ENCODE data around the gene ARHGAP10. TPM values are rescaled to one million over a fixed set of nuclear protein-coding genes. Genes with fewer than 3 reads are reported as not detected.

ARHGAP10 gene
- polyA plus RNA-seq, 1 donor, result 11.0 TPM

- H3K4me3 ChIP-seq (ENCODE audit: low read length), result no peak overlapping the region
- no peak for DNase-seq
- no peaks in the 10 kb centered on the region for H3K27me3 ChIP-seq (ENCODE audit: control insufficient read depth, insufficient read depth, low read length)
- H3K27ac ChIP-seq (ENCODE audit: low read length), result no peak overlapping the region
- WGBS (ENCODE audit: insufficient coverage, low lambda C conversion rate), result 100% methylated on average over 2 of the region's 13 CpGs
- peaks cover 11% of the 10 kb centered on the region for H3K36me3 ChIP-seq (ENCODE audit: control insufficient read depth, insufficient read depth, low read length)
- H3K9me3 ChIP-seq (ENCODE audit: control insufficient read depth, low read depth, low read length), result no peaks in the 10 kb centered on the region
- no peaks in the 10 kb centered on the region for H3K4me1 ChIP-seq (ENCODE audit: control insufficient read depth, insufficient read depth, low read length)
These were observed 336.4 kb downstream of the ARHGAP10 start for GRCh38 chr4:148068065-148068911.

DNA sequence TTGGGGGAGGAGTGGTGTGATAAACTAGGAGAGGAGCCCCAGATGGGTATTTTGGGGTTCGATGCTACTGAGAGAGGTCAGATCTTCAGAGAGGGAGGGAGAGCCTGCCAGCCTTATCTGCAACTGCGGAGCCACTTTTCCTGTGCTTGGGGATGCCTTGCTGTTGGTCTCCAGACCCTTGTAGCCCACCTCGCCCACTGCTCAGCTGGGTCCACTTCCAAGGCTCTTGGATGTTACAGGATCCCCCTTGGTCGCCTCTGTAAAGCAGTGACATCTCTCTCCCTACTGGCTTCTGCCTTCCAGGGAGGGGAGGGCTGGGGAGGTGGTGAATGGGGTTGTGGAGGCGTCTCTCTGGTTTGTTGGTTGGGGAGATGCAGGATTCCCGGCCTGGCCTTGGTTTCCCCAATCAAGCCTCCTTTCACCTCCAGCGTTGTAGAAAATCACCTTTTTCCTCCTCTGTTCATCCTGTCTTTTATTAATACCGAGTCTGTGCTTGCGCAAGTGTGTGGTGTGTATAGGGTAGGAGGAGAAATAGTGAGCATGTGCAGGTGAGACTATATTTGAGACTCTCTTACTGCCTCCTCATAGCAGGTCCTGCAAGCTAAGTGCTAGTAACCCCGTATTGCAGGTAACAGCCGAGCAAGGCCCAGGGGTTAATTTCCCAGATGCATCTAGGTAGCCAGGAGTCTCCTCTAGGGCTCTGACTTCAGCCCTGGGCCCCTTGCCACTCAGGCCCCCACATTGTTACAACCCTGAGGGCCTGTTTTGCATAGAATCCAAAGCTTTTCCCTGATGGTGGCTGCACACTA lies 337.4 kb downstream of the ARHGAP10 start:
- Histone ChIP-seq H3K4me1 (ENCODE audit: control insufficient read depth, insufficient read depth, low read length) (no peaks in the 10 kb centered on the region), H3K36me3 (ENCODE audit: control insufficient read depth, insufficient read depth, low read length) (peaks cover 14% of the 10 kb centered on the region), H3K9me3 (ENCODE audit: control insufficient read depth, low read depth, low read length) (no peaks in the 10 kb centered on the region), H3K27ac (ENCODE audit: low read length) (no peak overlapping the region), H3K4me3 (ENCODE audit: low read length) (no peak overlapping the region), H3K27me3 (ENCODE audit: control insufficient read depth, insufficient read depth, low read length) (no peaks in the 10 kb centered on the region)
- 93% methylated on average over 2 of the region's 11 CpGs for WGBS (ENCODE audit: insufficient coverage, low lambda C conversion rate)
- DNase-seq, result no peak

- DNase-seq, result no peak
These were observed 337.9 kb downstream of the ARHGAP10 start for GRCh38 chr4:148069895-148070178.

DNA sequence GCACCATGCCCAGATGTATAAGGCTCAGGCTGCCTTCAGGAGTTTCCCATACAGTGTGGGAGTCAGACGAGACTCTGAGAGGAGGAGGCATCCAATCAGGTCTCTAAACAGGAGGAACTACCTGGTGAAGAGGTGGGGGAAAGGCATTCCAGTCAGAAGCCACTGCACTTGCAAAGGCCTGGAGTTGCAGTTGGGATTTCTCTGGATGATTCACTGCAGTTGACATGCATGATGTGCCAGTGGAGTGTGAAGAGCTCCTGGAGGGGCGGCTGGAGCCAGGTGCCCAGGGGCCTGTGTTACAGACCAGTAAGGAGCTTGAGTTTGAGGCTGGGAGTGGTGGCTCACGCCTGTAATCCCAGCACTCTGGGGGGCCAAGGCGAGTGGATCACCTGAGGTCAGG lies 339.1 kb downstream of the ARHGAP10 start:
- WGBS (ENCODE audit: insufficient coverage, low lambda C conversion rate), result no CpG with 5 or more reads among the region's 4 CpGs
- Histone ChIP-seq H3K4me3 (ENCODE audit: low read length) (no peak overlapping the region), H3K27ac (ENCODE audit: low read length) (no peak overlapping the region), H3K9me3 (ENCODE audit: control insufficient read depth, low read depth, low read length) (peaks cover 4% of the 10 kb centered on the region), H3K4me1 (ENCODE audit: control insufficient read depth, insufficient read depth, low read length) (no peaks in the 10 kb centered on the region), H3K36me3 (ENCODE audit: control insufficient read depth, insufficient read depth, low read length) (peaks cover 24% of the 10 kb centered on the region), H3K27me3 (ENCODE audit: control insufficient read depth, insufficient read depth, low read length) (no peaks in the 10 kb centered on the region)
- DNase-seq, result no peak

More at GRCh38 chr4:148069895-148070178, 337.9 kb downstream of the ARHGAP10 start:
- H3K27ac ChIP-seq (ENCODE audit: low read length), result no peak overlapping the region
- H3K4me1 ChIP-seq (ENCODE audit: control insufficient read depth, insufficient read depth, low read length), result no peaks in the 10 kb centered on the region
- H3K9me3 ChIP-seq (ENCODE audit: control insufficient read depth, low read depth, low read length), result peaks cover 4% of the 10 kb centered on the region
- no peak overlapping the region for H3K4me3 ChIP-seq (ENCODE audit: low read length)
- no CpG with 5 or more reads among the region's 3 CpGs for WGBS (ENCODE audit: insufficient coverage, low lambda C conversion rate)
- peaks cover 17% of the 10 kb centered on the region for H3K36me3 ChIP-seq (ENCODE audit: control insufficient read depth, insufficient read depth, low read length)
- H3K27me3 ChIP-seq (ENCODE audit: control insufficient read depth, insufficient read depth, low read length), result no peaks in the 10 kb centered on the region

- no peak overlapping the region for H3K27ac ChIP-seq (ENCODE audit: low read length)
- no CpG with 5 or more reads among the region's 9 CpGs for WGBS (ENCODE audit: insufficient coverage, low lambda C conversion rate)
- H3K4me1 ChIP-seq (ENCODE audit: control insufficient read depth, insufficient read depth, low read length), result no peaks in the 10 kb centered on the region
- no peak for DNase-seq
- H3K36me3 ChIP-seq (ENCODE audit: control insufficient read depth, insufficient read depth, low read length), result peaks cover 23% of the 10 kb centered on the region
- H3K4me3 ChIP-seq (ENCODE audit: low read length), result no peak overlapping the region
- H3K27me3 ChIP-seq (ENCODE audit: control insufficient read depth, insufficient read depth, low read length), result no peaks in the 10 kb centered on the region
- H3K9me3 ChIP-seq (ENCODE audit: control insufficient read depth, low read depth, low read length), result peaks cover 4% of the 10 kb centered on the region
These were observed 340.9 kb downstream of the ARHGAP10 start for GRCh38 chr4:148072789-148073188.

DNA sequence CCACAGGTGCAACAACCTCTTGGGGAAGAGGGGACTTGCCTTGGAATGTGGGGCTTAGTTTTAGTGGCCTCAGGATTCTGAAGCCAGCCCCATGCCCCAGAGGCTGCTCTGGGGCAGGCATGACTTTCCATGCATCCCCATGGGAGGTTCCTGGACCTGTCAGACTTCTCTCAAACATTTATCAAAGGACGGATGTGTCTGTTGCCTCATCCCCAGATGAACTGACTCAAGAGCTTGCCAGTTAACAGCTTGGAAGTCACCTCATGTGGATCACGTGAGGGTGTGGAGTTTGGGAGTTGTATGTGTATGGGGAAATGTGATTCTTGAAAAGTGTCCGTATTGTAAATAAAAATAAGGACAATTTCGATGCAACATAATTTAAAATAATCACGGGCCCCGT lies 341.5 kb downstream of the ARHGAP10 start:
- DNase-seq, result no peak
- Histone ChIP-seq H3K27me3 (ENCODE audit: control insufficient read depth, insufficient read depth, low read length) (no peaks in the 10 kb centered on the region), H3K9me3 (ENCODE audit: control insufficient read depth, low read depth, low read length) (peaks cover 4% of the 10 kb centered on the region), H3K4me3 (ENCODE audit: low read length) (no peak overlapping the region), H3K36me3 (ENCODE audit: control insufficient read depth, insufficient read depth, low read length) (peaks cover 23% of the 10 kb centered on the region), H3K4me1 (ENCODE audit: control insufficient read depth, insufficient read depth, low read length) (no peaks in the 10 kb centered on the region), H3K27ac (ENCODE audit: low read length) (no peak overlapping the region)
- WGBS (ENCODE audit: insufficient coverage, low lambda C conversion rate), result no CpG with 5 or more reads among the region's 6 CpGs

- no peak for DNase-seq
- peaks cover 4% of the 10 kb centered on the region for H3K9me3 ChIP-seq (ENCODE audit: control insufficient read depth, low read depth, low read length)
- H3K27ac ChIP-seq (ENCODE audit: low read length), result no peak overlapping the region
- H3K4me3 ChIP-seq (ENCODE audit: low read length), result no peak overlapping the region
- H3K36me3 ChIP-seq (ENCODE audit: control insufficient read depth, insufficient read depth, low read length), result peaks cover 23% of the 10 kb centered on the region
- H3K4me1 ChIP-seq (ENCODE audit: control insufficient read depth, insufficient read depth, low read length), result no peaks in the 10 kb centered on the region
- no CpG with 5 or more reads among the region's 5 CpGs for WGBS (ENCODE audit: insufficient coverage, low lambda C conversion rate)
- H3K27me3 ChIP-seq (ENCODE audit: control insufficient read depth, insufficient read depth, low read length), result no peaks in the 10 kb centered on the region
These were observed 342.6 kb downstream of the ARHGAP10 start for GRCh38 chr4:148074462-148074861.

DNA sequence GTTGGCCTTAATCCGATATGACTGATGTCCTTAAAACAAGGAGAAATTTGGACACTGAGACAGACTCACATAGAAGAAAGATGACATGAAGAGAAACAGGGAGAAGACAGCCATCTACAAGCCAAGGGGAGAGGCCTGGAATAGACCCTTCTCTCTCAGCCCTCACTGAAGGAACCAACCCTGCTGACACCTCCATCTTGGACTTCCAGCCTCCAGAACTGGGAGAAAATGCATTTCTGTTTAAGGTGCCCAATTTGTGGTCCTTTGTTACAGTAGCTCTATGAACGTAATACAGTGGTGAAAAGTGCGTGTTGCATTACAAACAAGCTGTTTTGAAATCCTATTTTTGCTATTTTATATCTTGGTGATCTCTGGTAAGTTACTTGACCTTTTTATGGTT lies 343.6 kb downstream of the ARHGAP10 start:
- H3K4me1 ChIP-seq (ENCODE audit: control insufficient read depth, insufficient read depth, low read length), result no peaks in the 10 kb centered on the region
- peaks cover 23% of the 10 kb centered on the region for H3K36me3 ChIP-seq (ENCODE audit: control insufficient read depth, insufficient read depth, low read length)
- no peak overlapping the region for H3K27ac ChIP-seq (ENCODE audit: low read length)
- no peak overlapping the region for H3K4me3 ChIP-seq (ENCODE audit: low read length)
- WGBS (ENCODE audit: insufficient coverage, low lambda C conversion rate), result no CpG with 5 or more reads among the region's 3 CpGs
- H3K27me3 ChIP-seq (ENCODE audit: control insufficient read depth, insufficient read depth, low read length), result no peaks in the 10 kb centered on the region
- DNase-seq, result no peak
- peaks cover 4% of the 10 kb centered on the region for H3K9me3 ChIP-seq (ENCODE audit: control insufficient read depth, low read depth, low read length)

- DNase-seq, result no peak
- WGBS (ENCODE audit: insufficient coverage, low lambda C conversion rate), result no CpG with 5 or more reads among the region's 5 CpGs
- H3K27ac ChIP-seq (ENCODE audit: low read length), result no peak overlapping the region
- H3K36me3 ChIP-seq (ENCODE audit: control insufficient read depth, insufficient read depth, low read length), result peaks cover 34% of the 10 kb centered on the region
- peaks cover 4% of the 10 kb centered on the region for H3K9me3 ChIP-seq (ENCODE audit: control insufficient read depth, low read depth, low read length)
- no peaks in the 10 kb centered on the region for H3K27me3 ChIP-seq (ENCODE audit: control insufficient read depth, insufficient read depth, low read length)
- H3K4me1 ChIP-seq (ENCODE audit: control insufficient read depth, insufficient read depth, low read length), result no peaks in the 10 kb centered on the region
- no peak overlapping the region for H3K4me3 ChIP-seq (ENCODE audit: low read length)
These were observed 345.1 kb downstream of the ARHGAP10 start for GRCh38 chr4:148076964-148077363.

GRCh38 chr4:148077581-148077980 lies 345.7 kb downstream of the ARHGAP10 start:
- no peaks in the 10 kb centered on the region for H3K27me3 ChIP-seq (ENCODE audit: control insufficient read depth, insufficient read depth, low read length)
- WGBS (ENCODE audit: insufficient coverage, low lambda C conversion rate), result no CpG with 5 or more reads among the region's 1 CpG

More at GRCh38 chr4:148077581-148077980, 345.7 kb downstream of the ARHGAP10 start:
- no peak overlapping the region for H3K27ac ChIP-seq (ENCODE audit: low read length)
- H3K9me3 ChIP-seq (ENCODE audit: control insufficient read depth, low read depth, low read length), result peaks cover 4% of the 10 kb centered on the region
- no peaks in the 10 kb centered on the region for H3K4me1 ChIP-seq (ENCODE audit: control insufficient read depth, insufficient read depth, low read length)
- no peak overlapping the region for H3K4me3 ChIP-seq (ENCODE audit: low read length)
- peaks cover 37% of the 10 kb centered on the region for H3K36me3 ChIP-seq (ENCODE audit: control insufficient read depth, insufficient read depth, low read length)
- DNase-seq, result no peak

Measured in large intestine (tissue), 3 donors.